Measurements from ENCODE around the gene GNG7. TPM values are rescaled to one million over a fixed set of nuclear protein-coding genes. Genes with fewer than 3 reads are reported as not detected.

The GNG7 gene
- polyA plus RNA-seq, 1 of the 3 experiments (the other 2 are of a cell fraction), result 2.2 TPM

DNA sequence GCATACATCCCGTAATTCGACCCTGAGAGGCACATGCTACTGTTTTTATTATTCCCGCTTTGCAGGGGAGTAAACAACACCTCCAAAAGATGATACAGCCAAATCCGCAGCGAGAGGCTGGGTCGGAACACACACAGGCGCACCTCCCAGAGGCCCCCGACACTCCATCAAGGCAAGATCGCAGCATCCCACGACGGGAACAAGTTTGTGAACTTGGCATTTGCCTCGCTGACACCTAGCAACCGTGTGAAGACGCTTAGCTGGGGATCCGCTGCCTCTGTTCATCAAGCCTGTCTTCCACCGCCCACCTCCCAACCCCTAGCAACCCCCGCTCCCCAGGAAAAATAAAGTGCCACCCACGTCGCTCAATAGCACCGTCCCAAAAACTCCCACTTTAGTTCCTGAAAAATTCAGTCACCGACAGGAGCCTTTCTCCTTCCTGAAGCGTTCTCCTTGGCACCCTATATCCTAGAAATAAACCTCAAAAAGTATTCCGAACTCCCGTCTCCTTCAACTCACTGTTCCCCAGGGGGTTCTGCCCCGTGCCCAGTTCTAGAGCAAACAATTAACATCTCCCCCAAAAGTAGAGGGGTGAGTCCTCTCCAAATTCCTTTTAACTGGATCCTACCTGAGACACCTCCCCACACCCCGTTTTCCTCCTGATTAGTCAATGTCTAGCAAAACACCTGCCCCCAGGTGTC lies 1.7 kb downstream of the GNG7 start:
- DNase-seq, result no peak
- Histone ChIP-seq H3K9ac (no peak overlapping the region), H3K27me3 (ENCODE audit: insufficient read depth) (no peaks in the 10 kb centered on the region; the same call in 1 of the 2 replicates), H3K36me3 (replicated peaks in 1 of 2; ENCODE audit: control insufficient read depth in 1 of 2, insufficient read depth in 2 of 2, low read length in 1 of 2) (no peaks in the 10 kb centered on the region), H3K79me2 (ENCODE audit: insufficient read depth) (no peaks in the 10 kb centered on the region), H4K20me1 (ENCODE audit: insufficient read depth) (no peaks in the 10 kb centered on the region), H3K4me2 (no peak overlapping the region), H3K4me1 (ENCODE audit: control insufficient read depth in 1 of 2, insufficient read depth in 2 of 2, low read depth in 1 of 2, low read length in 1 of 2) (peaks cover 0 to 5% of the 10 kb centered on the region in 2 experiments; a peak in 1 of 4 replicates), H3F3A (replicated peaks; ENCODE audit: insufficient read depth) (no peaks in the 10 kb centered on the region), H3K27ac (ENCODE audit: low read depth in 2 of 2, low read length in 1 of 2) (no peak overlapping the region), H3K9me2 (no peaks in the 10 kb centered on the region), H3K9me3 (no peaks in the 10 kb centered on the region), H2AFZ (ENCODE audit: low read depth) (no peak overlapping the region), H3K4me3 (ENCODE audit: low read depth in 2 of 2, low read length in 1 of 2) (no peak overlapping the region)
- TF ChIP-seq, protein P1, sequence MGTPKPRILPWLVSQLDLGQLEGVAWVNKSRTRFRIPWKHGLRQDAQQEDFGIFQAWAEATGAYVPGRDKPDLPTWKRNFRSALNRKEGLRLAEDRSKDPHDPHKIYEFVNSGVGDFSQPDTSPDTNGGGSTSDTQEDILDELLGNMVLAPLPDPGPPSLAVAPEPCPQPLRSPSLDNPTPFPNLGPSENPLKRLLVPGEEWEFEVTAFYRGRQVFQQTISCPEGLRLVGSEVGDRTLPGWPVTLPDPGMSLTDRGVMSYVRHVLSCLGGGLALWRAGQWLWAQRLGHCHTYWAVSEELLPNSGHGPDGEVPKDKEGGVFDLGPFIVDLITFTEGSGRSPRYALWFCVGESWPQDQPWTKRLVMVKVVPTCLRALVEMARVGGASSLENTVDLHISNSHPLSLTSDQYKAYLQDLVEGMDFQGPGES (IDR thresholded peaks at IDR 0.05; ENCODE audit: low read depth, low read length), result no peak
- TF ChIP-seq MXI1 (IDR thresholded peaks at IDR 0.05; ENCODE audit: low read depth, low read length) (no peak), CHD2 (IDR thresholded peaks at IDR 0.05; ENCODE audit: low read length, partially characterized antibody) (no peak), FOSL2 (IDR thresholded peaks at IDR 0.05; ENCODE audit: borderline replicate concordance, low read depth) (no peak), RFX5 (IDR thresholded peaks at IDR 0.05; ENCODE audit: low read length) (no peak), JUND (IDR thresholded peaks at IDR 0.05) (no peak), SIN3A (IDR thresholded peaks at IDR 0.05; ENCODE audit: borderline replicate concordance, low read depth, low read length) (no peak), RAD21 (IDR thresholded peaks at IDR 0.05; ENCODE audit: low read length) (no peak), SMC3 (IDR thresholded peaks at IDR 0.05; ENCODE audit: low read depth, low read length) (no peak), RXRA (IDR thresholded peaks at IDR 0.05; ENCODE audit: borderline replicate concordance, low read depth) (no peak)
- TF ChIP-seq, protein P2, sequence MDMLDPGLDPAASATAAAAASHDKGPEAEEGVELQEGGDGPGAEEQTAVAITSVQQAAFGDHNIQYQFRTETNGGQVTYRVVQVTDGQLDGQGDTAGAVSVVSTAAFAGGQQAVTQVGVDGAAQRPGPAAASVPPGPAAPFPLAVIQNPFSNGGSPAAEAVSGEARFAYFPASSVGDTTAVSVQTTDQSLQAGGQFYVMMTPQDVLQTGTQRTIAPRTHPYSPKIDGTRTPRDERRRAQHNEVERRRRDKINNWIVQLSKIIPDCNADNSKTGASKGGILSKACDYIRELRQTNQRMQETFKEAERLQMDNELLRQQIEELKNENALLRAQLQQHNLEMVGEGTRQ (IDR thresholded peaks at IDR 0.05; ENCODE audit: borderline replicate concordance, low read depth, low read length), result no peak
- TF ChIP-seq, protein P3, sequence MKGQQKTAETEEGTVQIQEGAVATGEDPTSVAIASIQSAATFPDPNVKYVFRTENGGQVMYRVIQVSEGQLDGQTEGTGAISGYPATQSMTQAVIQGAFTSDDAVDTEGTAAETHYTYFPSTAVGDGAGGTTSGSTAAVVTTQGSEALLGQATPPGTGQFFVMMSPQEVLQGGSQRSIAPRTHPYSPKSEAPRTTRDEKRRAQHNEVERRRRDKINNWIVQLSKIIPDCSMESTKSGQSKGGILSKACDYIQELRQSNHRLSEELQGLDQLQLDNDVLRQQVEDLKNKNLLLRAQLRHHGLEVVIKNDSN (IDR thresholded peaks at IDR 0.05; ENCODE audit: borderline replicate concordance, low read depth), result no peak
- TF ChIP-seq, protein P4, sequence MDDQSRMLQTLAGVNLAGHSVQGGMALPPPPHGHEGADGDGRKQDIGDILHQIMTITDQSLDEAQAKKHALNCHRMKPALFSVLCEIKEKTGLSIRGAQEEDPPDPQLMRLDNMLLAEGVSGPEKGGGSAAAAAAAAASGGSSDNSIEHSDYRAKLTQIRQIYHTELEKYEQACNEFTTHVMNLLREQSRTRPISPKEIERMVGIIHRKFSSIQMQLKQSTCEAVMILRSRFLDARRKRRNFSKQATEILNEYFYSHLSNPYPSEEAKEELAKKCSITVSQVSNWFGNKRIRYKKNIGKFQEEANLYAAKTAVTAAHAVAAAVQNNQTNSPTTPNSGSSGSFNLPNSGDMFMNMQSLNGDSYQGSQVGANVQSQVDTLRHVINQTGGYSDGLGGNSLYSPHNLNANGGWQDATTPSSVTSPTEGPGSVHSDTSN (IDR thresholded peaks at IDR 0.05), result no peak
- TF ChIP-seq, protein P5, sequence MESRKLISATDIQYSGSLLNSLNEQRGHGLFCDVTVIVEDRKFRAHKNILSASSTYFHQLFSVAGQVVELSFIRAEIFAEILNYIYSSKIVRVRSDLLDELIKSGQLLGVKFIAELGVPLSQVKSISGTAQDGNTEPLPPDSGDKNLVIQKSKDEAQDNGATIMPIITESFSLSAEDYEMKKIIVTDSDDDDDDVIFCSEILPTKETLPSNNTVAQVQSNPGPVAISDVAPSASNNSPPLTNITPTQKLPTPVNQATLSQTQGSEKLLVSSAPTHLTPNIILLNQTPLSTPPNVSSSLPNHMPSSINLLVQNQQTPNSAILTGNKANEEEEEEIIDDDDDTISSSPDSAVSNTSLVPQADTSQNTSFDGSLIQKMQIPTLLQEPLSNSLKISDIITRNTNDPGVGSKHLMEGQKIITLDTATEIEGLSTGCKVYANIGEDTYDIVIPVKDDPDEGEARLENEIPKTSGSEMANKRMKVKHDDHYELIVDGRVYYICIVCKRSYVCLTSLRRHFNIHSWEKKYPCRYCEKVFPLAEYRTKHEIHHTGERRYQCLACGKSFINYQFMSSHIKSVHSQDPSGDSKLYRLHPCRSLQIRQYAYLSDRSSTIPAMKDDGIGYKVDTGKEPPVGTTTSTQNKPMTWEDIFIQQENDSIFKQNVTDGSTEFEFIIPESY (IDR thresholded peaks at IDR 0.05; ENCODE audit: borderline replicate concordance, low read depth), result no peak
- ChIA-PET POLR2A (interaction anchor here (1.1 kb wide), 1 partner anchor 19 kb away, joined by 3 read pairs; no protein-coding TSS in a partner anchor), CTCF (interaction anchor here (0.8 to 3.5 kb wide), 4 partner anchors 15 to 181 kb away, joined by 3 to 14 read pairs (median 3); no protein-coding TSS in a partner anchor)
- 76% methylated on average over 24 of the region's 26 CpGs for WGBS (ENCODE audit: low lambda C conversion rate)
